ENCODE measurements around the gene SMPD1.
A peak's percentile ranks its signal among the peaks of the same experiment; 100 is the strongest.

SMPD1 gene

DNA sequence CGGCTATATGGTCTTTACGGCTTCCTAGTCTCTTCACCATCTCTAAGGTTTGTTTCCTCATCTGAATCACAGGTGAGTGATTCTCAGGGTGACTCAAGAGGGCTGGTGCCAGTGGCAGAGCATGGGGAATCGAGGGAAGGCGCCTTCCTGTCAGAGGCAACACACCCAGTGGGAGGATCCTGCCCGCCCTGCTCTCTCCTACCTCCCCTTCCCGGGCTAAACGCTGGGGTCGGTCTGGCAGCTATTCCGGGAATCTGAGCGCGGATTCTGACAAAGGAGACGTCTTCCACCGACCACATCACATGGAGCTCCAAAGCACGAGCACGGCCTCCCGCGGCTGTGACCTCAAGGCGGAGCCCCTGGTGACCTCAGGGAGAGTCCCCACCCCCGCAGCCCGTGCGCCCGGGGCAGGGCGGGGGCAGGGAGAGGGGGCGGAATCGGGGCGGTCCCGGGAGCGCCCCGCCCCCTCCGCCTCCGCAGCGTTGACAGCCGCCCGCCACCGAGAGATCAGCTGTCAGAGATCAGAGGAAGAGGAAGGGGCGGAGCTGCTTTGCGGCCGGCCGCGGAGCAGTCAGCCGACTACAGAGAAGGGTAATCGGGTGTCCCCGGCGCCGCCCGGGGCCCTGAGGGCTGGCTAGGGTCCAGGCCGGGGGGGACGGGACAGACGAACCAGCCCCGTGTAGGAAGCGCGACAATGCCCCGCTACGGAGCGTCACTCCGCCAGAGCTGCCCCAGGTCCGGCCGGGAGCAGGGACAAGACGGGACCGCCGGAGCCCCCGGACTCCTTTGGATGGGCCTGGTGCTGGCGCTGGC is at the start of gene SMPD1:
Gene SMPD1 (plus strand): TSS at position 570 of the 813 bp plus-strand sequence. CDS start 125 bp downstream, at position 695.
- peak; percentile 59 to 97 (median 90) for DNase-seq

DNA sequence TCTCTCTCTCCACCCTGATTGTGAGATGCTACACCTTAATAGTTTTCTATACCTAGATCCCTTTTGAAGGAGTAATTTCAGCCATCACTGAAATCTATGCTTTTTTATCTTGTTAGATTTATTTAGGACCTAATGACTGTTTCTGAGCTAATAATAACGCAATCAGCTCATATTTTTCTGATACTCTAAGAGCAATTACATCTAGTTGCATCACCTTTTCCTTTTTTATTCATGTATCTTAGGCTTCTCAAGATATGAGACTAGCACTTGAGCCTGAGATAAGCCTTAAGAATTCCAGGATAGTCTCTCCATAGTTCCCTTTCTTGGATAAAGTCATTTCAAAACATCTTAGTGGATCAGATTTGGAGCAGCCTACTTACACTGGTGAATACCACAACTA is 44.9 kb upstream of the SMPD1 start:
- DNase-seq: no peak

DNA sequence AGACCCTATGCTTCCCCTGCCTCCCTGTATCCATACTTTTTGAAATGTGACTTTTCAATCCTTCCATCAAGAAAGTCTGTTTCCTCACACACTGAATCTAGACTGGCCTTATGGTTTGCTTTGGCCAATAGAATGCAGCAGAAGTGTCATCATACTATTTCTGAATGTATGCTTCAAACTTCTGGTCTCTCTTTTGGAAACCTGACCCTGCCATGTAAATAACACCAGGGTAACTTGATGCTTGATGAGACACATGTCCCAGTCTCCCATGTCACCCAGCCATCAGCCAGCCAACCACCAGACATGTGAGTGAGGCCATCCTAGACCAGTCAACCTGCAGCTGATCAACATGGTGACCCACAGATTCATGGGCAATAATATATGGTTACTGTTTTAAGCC is 40.2 kb upstream of the SMPD1 start:
- DNase-seq: no peak

DNA sequence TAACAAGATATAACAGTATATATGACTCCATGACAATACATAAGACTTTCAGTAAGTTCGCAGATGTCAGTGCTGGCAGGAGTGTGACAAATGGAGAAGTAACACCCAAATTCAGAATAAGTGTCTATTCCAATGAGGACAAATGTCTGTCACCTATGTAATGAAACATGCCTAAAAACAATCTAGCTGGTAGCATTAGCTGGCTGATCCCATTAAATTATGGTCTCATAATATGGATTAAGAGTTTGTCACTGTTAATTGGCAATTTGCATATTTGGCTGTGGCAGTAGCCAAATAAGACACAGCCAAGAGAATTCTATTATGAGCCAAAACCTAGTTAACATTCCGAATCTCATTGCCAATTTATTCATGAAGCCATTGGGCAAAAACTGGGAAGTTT is 39.8 kb upstream of the SMPD1 start:
- DNase-seq: no peak

DNA sequence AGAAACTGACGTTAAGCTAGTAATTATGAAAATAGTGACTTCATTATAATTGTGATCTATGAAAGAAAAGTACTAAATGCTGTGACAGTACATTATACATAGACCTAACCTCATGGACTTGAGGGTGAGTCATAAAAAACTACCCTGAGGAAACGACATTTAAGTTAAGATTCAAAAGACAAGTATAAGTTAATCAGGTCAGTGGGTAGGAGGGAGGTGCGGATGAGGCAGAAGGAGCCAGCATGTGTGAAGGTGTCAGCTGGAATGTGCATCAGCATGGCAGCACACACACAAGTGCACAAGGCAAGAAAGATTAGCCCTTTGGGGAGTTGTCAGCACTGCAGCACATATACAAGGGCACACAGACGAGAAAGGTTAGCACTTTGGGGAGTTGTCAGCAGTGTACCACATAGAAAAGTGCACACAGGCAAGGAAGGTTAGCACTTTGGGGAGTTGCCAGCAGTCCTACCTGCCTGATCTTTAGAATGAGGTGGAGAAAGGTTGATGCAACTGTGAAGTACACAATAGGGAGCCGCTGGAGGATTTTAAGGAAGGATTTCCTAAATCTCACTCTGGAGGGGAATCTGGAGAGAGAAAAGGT is 38.4 kb upstream of the SMPD1 start:
- no peak for DNase-seq

DNA sequence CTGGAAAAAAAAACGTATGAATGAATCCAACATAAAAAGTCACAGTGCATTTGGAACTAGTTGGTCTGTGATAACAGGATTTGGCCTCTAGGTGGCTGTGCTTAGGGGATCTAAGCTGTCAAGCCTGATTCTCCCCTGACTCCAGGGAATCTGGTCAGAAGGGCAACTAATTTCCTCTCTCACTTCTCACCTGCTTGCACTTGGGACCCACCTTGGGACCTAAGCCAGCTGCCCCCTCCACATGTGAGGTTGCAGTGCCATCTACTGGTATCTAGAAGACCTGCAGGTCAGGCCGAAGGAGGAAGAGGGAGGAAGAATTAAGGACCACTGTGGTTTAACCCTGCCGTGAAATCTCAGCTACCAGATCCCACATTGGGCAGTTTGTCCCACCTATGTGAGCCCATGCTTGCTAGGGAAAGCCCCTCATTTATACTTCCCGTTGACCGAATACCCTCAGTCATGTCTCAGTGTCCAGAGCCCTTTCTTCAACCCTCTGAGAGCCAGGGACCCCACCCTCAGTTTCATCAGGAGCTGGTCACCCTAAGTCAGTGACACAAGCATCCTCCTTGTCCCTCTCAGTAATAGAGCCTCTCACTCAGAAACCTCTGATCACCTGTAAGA is 36.8 kb upstream of the SMPD1 start:
- DNase-seq: peak in 7 of 14 donors; percentile 3 to 32 (median 10)

DNA sequence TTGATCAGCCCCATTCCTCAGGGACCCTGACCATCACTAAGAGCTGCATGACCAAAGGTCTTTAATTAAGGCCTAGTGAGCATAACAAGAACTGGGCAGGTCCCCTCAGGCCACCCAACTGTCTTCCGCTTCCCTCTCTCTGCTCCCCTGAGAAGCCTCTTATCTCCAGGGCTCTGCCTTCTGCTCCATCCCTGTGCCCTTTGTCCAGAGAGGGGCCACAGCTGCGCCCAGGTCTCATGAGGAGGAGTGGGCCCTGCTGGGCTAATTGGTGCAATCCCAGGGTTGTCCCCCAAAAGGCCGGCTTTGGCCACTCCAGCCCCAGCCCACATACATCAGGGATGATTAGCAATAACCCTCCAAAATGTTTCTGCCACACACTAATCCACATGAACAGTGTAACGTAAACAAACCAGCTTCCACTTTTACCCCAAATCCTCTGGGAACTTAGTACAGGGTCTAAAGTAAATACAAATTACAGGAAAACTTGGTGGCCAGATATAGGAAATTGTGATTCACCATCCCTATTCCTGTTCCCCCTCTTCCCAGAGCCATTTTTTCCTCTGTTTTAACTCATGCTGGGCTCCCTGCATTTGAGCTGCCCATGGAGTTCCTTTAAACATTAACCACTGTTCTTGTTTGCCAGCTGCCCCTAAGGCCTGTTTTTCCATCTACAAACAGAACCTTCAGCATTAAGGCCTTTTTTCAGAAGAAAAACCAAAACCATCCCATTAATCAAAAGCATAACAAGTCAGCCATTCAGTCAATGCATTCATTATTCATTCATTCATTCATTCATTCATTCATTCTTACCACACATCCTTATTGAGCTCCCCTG is 35.4 kb upstream of the SMPD1 start:
- DNase-seq: no peak

DNA sequence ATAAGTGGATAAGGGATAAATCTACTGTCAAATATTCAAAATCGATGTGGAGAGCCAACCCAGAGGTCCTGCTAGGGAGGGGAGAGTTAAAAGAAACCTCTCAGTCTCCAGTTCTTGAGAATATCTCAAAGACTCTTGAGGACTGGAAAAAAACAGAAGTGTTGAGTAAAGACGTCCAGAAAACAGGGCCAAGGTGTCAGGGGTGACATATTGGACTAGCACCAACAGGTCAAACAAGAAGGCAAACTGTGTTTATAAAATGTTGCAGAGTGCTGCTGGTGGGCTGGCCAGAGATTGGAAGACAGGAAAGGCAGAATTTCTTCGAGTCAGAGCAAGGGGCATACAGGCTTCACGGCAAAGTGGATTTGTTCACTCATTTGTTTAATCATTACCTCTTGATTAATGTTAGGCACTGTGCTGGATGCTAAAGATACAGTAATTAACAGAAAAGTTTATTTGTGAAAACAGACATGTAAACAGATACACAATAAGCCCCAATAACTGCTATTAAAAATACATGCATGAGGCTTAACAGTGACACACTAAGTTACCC is 33.7 kb upstream of the SMPD1 start:
- no peak for DNase-seq

DNA sequence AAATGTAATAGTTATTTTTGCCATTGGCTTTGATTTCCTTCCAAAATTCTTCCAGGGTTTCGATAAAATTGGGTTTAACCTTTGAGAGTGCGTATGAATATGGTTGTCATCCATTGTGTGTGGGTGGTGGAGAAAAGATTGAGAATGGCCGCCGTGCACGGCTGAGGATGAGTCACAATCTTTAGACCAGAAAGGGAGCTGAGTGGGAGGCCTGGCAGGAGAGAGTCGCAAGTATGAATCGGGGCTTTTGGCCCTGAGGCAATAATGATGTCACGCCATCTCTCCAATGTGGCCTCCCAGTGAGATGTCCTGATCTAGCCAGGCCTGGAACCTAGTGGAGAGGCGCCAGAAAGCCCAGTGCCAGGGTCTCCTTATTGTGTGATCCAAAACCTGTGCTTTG is 33.1 kb upstream of the SMPD1 start:
- peak in 2 of 14 donors; percentile 26 to 50 for DNase-seq

DNA sequence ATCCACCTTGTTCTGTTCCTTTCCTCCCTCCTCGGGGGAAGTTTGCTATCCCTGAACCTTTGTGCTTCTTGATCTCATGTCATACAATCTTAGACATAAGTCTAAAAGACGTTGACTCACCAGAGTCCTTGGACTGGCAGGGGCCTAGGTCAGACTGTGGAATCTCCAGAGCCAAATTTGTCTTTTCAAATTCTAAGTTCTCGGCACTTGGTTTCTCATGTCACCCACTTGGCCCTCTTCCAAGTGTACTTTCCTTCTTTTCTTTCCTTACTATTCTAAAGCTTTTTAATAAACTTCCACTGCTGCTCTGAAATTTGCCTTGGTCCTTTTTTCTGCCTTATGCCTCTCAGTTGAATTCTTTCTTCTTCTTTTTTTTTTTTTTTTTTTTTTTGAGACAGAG is 30.1 kb upstream of the SMPD1 start:
- DNase-seq: no peak

DNA sequence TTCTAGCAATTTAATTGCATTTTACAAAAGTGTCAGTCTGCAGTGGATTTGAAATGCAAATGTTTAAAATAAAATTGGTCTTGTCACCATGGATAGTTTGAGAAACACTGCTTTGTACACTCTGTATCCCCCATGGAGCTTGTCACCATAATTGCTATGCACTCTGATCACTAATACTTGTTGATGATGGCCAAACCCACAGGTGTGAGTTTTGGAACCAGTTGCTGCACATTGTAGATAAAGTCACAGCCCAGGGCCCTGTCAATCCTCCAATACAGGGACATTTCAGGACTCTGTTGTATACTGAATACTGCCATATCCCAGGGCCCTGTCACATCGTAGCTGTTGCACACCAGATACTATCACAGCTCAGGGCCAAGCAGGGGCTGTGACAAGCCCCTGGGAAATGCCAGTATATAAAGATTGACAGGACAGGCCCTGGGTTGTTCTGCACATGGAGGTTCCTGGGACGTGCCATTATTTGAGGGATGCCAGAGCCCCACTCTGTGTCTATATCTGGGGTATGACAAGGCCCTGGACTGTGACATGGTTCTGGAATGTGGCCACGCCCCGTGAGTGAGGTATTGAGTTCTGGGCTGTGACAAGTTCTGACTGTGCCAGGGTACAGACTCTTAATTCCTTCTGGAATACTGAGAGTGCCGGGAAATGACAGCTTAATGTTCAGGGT is 27.9 kb upstream of the SMPD1 start:
- DNase-seq: no peak

DNA sequence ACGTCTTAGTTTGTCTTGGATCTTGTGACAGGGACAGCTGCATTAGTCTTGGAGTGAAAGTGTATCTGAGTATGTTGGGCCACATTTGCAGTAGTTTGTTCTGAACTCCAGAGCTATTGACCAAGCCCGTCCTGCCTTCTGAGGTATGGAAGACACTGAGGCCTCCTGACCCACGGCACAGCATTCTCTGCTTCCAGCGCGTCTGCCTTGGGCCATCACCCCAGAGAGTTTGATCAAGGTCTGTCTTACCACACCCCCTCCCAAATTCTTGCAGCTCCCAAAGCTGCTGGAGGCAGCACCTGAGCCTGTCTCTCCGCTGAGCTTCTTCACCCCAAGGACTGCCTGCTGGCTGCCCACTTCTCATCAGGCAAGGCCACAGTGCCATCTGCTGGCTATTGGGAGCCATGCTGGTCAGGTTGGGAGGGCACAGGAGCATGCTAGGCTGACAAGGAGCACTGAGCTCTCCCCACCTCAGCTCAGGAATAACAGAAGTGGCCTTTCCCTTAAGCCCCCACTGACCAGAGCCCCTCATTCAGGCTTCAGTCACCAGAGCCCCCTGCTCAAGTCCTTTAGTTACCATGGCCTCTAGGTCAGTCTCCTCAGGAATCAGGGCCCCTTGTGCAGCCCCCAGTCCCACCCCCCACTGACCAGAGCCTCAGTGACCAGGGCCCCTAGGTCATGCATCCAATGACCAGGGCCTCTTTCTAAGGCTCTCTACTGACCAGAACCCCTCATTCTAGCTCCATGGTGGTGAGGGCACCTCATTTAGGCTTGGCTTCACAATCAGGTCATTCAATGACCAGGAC is 27.2 kb upstream of the SMPD1 start:
- peak in 12 of 14 donors; percentile 3 to 73 (median 25) for DNase-seq

DNA sequence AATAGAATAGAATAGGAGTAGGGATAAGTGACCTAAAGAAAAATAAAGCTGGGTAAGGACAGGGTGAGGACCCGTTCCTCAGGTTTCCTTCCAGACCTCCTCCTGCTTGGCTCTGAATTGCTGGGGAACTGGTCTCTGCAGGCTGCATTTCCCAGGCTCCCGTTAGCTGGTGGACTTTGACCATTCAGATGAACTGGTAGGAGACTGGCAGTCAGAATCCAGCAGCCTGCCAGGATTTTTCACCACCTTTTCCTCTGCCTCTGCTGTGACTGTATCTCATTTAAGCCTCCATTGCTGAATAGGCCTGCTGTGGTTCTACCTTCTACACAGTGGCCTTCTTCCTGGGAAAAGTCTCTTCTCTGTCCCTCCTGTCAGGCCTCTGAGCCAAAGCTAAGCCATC is 24.6 kb upstream of the SMPD1 start:
- no peak for DNase-seq

DNA sequence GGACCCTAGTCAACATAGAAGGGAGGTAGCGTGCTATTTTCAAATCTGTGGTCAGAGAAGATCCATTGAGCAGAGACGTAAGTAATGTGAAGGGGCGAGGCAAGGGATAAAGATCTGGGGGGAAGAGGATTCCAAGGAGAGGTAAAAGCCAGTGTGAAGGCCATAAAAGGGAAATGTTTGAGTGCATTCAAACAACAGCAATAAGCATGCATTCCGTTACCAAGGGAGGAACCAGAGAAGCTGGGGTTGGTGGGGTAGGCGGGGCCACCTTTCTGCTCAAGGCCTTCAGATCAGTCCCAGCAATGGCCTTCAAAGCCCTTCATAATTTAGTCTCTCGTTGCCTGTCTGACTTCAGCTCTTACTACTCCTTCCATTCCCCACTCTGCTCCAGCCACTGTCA is 18.4 kb upstream of the SMPD1 start:
- no peak for DNase-seq

DNA sequence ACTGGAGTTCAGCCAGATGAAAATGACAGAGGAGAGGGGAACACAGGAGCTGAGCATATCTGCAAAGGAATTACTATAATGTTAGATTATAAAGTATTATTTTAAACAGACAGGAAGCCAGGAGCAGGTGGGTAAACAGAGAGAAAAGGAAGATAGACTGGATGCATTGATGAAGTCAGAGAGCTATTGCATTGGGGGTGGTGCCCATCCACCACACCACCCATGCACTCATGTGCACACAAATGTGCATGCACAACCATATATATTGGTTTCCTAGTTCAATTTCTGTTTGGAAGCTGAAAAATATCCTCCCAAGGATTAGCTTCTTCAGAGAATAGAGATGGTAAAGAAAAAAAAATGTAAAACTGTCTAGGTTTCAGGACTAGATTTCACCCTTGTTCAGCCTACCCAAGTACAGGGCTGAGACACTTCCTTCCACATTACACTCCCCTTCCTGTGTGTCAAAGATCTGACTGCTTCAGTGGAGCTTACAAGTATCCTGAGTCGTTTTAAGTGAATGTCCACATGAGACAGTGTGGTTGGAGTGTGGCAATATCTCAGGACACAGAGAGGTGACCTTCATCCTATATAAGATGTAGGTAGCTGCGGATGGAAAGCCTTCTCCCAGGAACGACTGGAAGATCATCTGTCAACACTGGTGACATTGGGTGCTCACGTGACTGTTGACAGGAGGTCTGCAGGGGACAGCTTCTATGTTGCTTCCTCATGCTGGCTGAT is 12.2 kb upstream of the SMPD1 start:
- DNase-seq: no peak

DNA sequence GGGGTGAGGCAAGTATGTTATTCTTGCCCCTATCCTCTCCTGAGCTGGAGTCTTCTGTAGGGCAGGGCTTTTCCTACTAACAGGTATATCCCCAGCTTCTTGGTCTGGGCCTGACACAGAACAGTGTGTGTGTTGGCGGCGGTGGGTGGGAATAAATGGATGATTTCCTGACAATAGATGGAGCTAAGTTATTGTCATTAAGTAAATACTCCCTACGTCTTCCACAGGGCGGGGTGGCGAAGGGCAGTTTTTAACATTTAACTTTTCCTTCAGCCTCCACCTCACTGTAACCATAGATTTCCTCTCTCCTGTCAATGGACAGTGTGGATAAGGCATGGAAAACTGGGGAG is 11.7 kb upstream of the SMPD1 start:
- DNase-seq: no peak

DNA sequence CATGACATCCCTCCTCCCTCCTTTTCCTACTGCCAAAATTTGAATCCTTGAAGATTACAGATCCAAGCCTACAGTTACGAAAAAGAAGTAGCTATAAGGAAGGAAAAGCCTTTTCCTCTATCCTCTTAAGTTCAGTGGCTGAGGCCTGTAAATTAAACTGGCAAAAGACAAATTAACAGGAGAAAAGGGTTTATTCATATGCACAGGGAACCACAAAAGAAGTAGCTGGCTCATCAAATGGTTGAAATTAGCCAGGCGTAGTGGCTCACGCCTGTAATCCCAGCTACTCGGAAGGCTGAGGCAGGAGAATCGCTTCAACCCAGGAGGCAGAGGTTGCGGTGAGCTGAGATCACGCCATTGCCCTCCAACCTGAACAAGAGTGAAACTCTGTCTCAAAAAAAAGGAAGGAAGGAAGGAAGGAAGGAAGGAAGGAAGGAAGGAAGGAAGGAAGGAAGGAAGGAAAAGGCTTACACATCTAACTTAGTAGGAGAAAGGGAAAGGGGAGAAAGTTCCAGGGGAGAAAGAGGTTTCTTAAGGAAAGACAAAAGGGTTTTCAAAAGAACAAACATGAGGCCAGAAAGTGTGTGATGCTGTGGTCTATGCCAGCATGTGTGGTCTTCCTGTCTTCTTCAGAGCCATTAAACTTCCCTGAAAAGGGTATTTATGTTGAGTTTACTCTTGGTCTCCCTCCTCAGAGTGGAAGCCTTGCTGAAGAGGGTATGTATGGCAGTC is 5.1 kb upstream of the SMPD1 start:
- no peak for DNase-seq

DNA sequence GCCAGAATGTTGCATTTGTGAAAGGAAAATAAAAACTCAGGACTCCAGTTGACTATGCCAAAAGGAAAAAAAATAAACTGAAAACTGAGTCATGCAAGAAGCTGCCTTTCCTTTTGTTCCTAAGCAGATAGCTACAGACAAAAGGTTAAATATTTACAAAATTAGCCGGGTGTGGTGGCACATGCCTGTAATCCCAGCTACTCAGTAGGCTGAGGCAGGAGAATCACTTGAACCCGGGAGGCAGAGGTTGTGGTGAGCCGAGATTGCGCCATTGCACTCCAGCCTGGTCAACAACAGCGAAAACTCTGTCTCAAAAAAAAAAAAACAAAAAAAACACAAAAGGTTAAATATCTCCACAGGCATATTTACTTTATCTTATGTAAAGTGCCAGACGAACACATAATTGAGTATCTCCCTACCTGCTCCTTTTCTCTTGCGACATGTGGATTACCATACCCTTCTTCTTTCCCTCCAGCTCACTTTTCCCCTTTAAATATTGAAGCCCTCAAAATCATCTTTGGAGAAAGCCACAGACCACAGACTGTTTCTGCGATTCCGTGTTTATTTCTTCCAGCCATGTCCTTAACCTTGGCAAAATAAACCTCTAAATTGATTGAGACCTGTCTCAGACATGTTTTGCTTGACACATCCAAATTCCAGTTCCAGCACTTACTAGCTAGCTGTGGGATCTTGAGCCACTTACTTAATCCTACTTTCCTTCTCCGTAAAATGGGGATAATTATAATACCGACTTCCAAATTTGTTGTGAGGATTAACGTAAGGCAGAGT is 2.3 kb upstream of the SMPD1 start:
- no peak for DNase-seq

DNA sequence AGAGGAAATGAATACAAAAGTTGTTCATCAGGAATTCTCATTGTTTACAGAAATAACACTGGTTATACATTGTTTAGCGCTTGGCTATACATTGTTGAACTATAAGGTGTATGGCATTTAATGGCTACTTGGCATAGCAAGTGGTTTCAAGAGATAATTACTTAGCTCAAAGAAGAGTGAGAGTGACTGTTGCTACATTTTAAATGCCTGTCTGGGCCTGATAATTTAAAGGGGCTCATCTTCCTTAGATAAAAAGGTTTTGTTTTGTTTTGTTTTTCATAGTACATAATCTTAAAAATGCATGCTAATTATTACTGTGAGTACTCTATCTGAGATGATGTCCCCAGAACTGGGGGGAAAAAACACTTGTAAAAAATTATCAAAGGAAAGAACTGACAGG is 1.5 kb upstream of the SMPD1 start:
- no peak for DNase-seq

Data from C1 segment of cervical spinal cord (tissue), 14 donors.